SK-N-MC (cell line): ENCODE data around the gene CAND2.

Experiments
- EZH2 ChIP-seq: fragments of 200-600 bp; sonication (generic); IDR thresholded peaks from one replicate; pipeline ENCODE4 v1.6.1; 2017; ENCODE audit warnings: antibody characterized with exemption
- FOXP2 ChIP-seq: optimal IDR thresholded peaks from 2 replicates; pipeline ENCODE3; 2011; ENCODE audit warnings: mild to moderate bottlenecking, moderate library complexity; ENCODE audit not compliant: insufficient read depth; ENCODE audit errors: extremely low read length, control extremely low read depth
- POLR2AphosphoS5 ChIP-seq: IDR thresholded peaks from 2 replicates; pipeline ENCODE4 v1.6.1; 2012; ENCODE audit warnings: mild to moderate bottlenecking, low read depth, low read length, borderline replicate concordance

DNA sequence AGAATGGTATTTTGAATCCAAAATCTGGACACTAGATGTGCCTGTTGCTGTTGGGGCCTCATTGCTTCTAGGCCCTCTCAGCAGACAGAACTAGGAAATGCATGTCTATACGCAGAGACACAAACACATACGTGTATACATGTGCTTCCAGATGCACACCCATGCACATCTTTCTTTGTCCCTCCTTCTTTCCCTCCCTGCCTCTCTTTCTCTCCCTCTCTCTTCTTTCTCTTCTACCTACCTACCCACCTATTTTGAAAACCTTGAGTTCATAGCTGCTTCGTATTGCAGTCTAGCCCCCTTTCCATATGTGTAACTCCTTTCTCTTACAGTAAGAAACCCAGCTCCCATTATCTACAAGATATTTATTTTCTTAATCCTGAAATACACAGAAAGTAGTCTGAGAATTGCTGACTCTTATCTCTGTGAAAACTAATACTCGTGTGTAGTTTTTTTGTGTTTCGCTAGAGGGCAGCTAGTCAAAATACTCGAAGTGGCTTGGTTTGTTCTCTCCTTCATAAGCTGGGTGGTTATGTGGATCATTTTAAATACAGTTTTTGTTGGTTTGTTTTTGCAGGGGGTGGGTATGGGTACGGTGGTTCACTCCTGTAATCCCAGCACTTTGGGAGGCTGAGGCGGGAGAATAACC is 26.4 kb downstream of the CAND2 start:
- no peak for TF ChIP-seq EZH2
- TF ChIP-seq POLR2AphosphoS5, result no peak
- TF ChIP-seq FOXP2, result no peak
